H1 (cell line): ENCODE data around the gene MYL7. TPM values are rescaled to one million over a fixed set of nuclear protein-coding genes. Genes with fewer than 3 reads are reported as not detected.

ENCODE experiments used
- NRF1 ChIP-seq: IDR thresholded peaks from 2 replicates; pipeline ENCODE4 v1.6.1; 2011; ENCODE audit warnings: mild to moderate bottlenecking, low read depth, low read length, improper control_type of control experiment
- polyA plus RNA-seq, 7 experiments: library from polyadenylated mRNA; depleted of rRNA in 3 of 7; stranded (reverse) in 5 of 7; unstranded in 2 of 7; fragments of >200 nt in 5 of 7; fragments of 200-250 nt in 2 of 7; gene quantifications; 1 replicate in 5 of 7; 2 replicates in 1 of 7; 4 replicates in 1 of 7; pipeline versions ENCODE4 v1.2.1 to v1.2.3, GENCODE V29; 2011 to 2013; ENCODE audit warnings: missing spikeins in 2 of 7, mixed read lengths in 2 of 7
- total RNA-seq: library from RNA; stranded (reverse); fragmentation: NEBNext Ultra II Directional; extraction: Animal tissue kit (Norgen Biotek cat#: 25700); gene quantifications from 2 replicates; pipeline ENCODE4 v1.2.1, GENCODE V29; 2021

The MYL7 gene
- total and polyA plus RNA-seq, 2 of the 8 experiments (the other 6 are each of a cell fraction or from before 2014, with no cell fraction given): 3.3 to 3.4 TPM

GRCh38 chr7:44103566-44103922 is 37.6 kb downstream of the MYL7 start (continued):
- TF ChIP-seq NRF1: no peak
